Hepatocyte (in vitro differentiated cells): ENCODE measurements around the gene PKNOX1.
"Not testable (repeated sequence)": the region's sequence is repeated elsewhere in the genome, so short reads cannot be mapped to it uniquely, and the experiment has no call there.

Experiments
- CTCF ChIP-seq: fragments of 200-600 bp; sonication (generic); IDR thresholded peaks from 2 replicates; pipeline ENCODE4 v1.5.1; 2016; ENCODE audit warnings: antibody characterized with exemption, mild to moderate bottlenecking; ENCODE audit not compliant: poor library complexity
- EZH2 ChIP-seq: fragments of 200-600 bp; sonication (generic); IDR thresholded peaks from 2 replicates; pipeline ENCODE4 v1.6.1; 2016; ENCODE audit warnings: antibody characterized with exemption, mild to moderate bottlenecking, borderline replicate concordance
- EZH2phosphoT487 ChIP-seq: fragments of 200-600 bp; sonication (generic); IDR thresholded peaks from one replicate; pipeline ENCODE4 v1.6.1; 2018; ENCODE audit warnings: antibody characterized with exemption, mild to moderate bottlenecking, low read depth, moderate library complexity; ENCODE audit not compliant: unreplicated experiment, severe bottlenecking

GRCh38 chr21:43074401-43075169, 100.2 kb downstream of the PKNOX1 start:
- not testable (repeated sequence) for TF ChIP-seq CTCF, EZH2, EZH2phosphoT487
